GM12878 (cell line): ENCODE results near the gene C1QTNF8. TPM values are rescaled to one million over a fixed set of nuclear protein-coding genes. Genes with fewer than 3 reads are reported as not detected.

ENCODE experiments used
- ATAC-seq: fragments of 200-7000 bp; cut with Tn5 transposase; 3 replicates; pipeline ENCODE4 v1.9.1; 2020; ENCODE audit warnings: mild to moderate bottlenecking, moderate library complexity
- BruUV-seq: library from RNA; stranded (reverse); fragments of 400-500 nt; replicated peaks from 2 replicates; lab custom pipeline; 2021; lab: Mats Ljungman, UMichigan
- CTCF ChIA-PET: fragments of 300-600 bp; sonication (Branson Sonifier 250); formaldehyde crosslinking; extraction: SDS; loops from one replicate; lab custom pipeline; 2021; ENCODE audit warnings: inconsistent platforms; lab: Yijun Ruan, JAX
- POLR2A ChIA-PET: fragments of 350-600 bp; formaldehyde crosslinking; extraction: SDS; loops from one replicate; lab custom pipeline; 2021; ENCODE audit warnings: inconsistent platforms; lab: Charles Lee
- RAD21 ChIA-PET: fragments of 300-600 bp; sonication (Branson Sonifier 250); formaldehyde crosslinking; loops from one replicate; lab custom pipeline; 2023; ENCODE audit warnings: antibody characterized with exemption; ENCODE audit not compliant: unreplicated experiment; lab: Charles Lee
- SMC1A ChIA-PET: fragments of 300-600 bp; sonication (Branson Sonifier 250); formaldehyde crosslinking; loops from one replicate; lab custom pipeline; 2023; ENCODE audit not compliant: unreplicated experiment, uncharacterized antibody; lab: Charles Lee
- DNase-seq: peaks from one replicate; pipeline ENCODE4 v3.0.0-alpha.2; 2011; ENCODE audit warnings: low read depth, low spot score
- FAIRE-seq: peaks from 3 replicates; lab custom pipeline; 2011; peaks lifted over from hg19 to GRCh38; lab: Jason Lieb, UNC
- H2AFZ ChIP-seq: 2 replicates; pipeline ENCODE4 v1.6.0; 2011; ENCODE audit warnings: low read depth, low read length, control low read depth; ENCODE audit not compliant: control insufficient read depth
- H3K27ac ChIP-seq: 2 replicates; pipeline ENCODE4 v1.5.1; 2011; ENCODE audit warnings: control low read depth; ENCODE audit not compliant: control insufficient read depth, insufficient read depth
- H3K27me3 ChIP-seq, 2 experiments: replicated peaks in 1 of 2; 2 replicates each; pipeline versions ENCODE4 v1.6.0 to v1.6.1; 2011; ENCODE audit warnings: low read length in 1 of 2; ENCODE audit not compliant: control insufficient read depth in 2 of 2, insufficient read depth in 2 of 2
- H3K36me3 ChIP-seq, 2 experiments: 2 replicates each; pipeline ENCODE4 v1.5.1; 2011; ENCODE audit warnings: low read length in 1 of 2; ENCODE audit not compliant: control insufficient read depth in 2 of 2, insufficient read depth in 2 of 2
- H3K4me1 ChIP-seq: 2 replicates; pipeline ENCODE4 v1.6.1; 2011; ENCODE audit warnings: mild to moderate bottlenecking, low read length, moderate library complexity, mixed read lengths; ENCODE audit not compliant: control insufficient read depth, insufficient read depth
- H3K4me2 ChIP-seq: 2 replicates; pipeline ENCODE4 v1.6.0; 2011; ENCODE audit warnings: control low read depth; ENCODE audit not compliant: control insufficient read depth, insufficient read depth
- H3K4me3 ChIP-seq: fragments of 200-600 bp; sonication (generic); 2 replicates; pipeline ENCODE4 v1.5.1; 2016
- H3K79me2 ChIP-seq: 2 replicates; pipeline ENCODE4 v1.6.0; 2011; ENCODE audit warnings: low read length; ENCODE audit not compliant: control insufficient read depth, insufficient read depth
- H3K9ac ChIP-seq: 2 replicates; pipeline ENCODE4 v1.8.0; 2011; ENCODE audit warnings: low read length, control low read depth, mixed read lengths; ENCODE audit not compliant: control insufficient read depth, insufficient read depth
- H3K9me3 ChIP-seq: replicated peaks from 3 replicates; pipeline ENCODE4 v1.5.1; 2011; ENCODE audit warnings: mild to moderate bottlenecking, low read length; ENCODE audit not compliant: control insufficient read depth, insufficient read depth
- H4K20me1 ChIP-seq: 2 replicates; pipeline ENCODE4 v1.6.0; 2011; ENCODE audit not compliant: control insufficient read depth, insufficient read depth
- BCL11A ChIP-seq: IDR thresholded peaks from 2 replicates; pipeline ENCODE4 v1.6.1; 2011; ENCODE audit warnings: low read depth, low read length
- CREB1 ChIP-seq: IDR thresholded peaks from 2 replicates; pipeline ENCODE4 v1.6.1; 2012; ENCODE audit warnings: low read depth, mild to moderate bottlenecking, inconsistent platforms
- KAT2A ChIP-seq: conservative IDR thresholded peaks from 2 replicates; pipeline ENCODE4 v1.6.1; 2011; ENCODE audit warnings: low read depth, low read length; ENCODE audit not compliant: control insufficient read depth
- MEF2A ChIP-seq: IDR thresholded peaks from 2 replicates; pipeline ENCODE4 v1.6.1; 2011; ENCODE audit warnings: low read depth, mild to moderate bottlenecking, low read length, moderate library complexity; ENCODE audit not compliant: insufficient read depth
- WGBS: methylation state at CpG from one replicate; pipeline ENCODE4 v1.1.6; 2016; ENCODE audit warnings: low lambda C conversion rate; ENCODE audit not compliant: insufficient replicate concordance, insufficient coverage; ENCODE audit errors: missing lambda C conversion rate; 5-methylcytosine and 5-hydroxymethylcytosine counted together
- in situ Hi-C: fragments of 300-500 bp; cut with MboI; formaldehyde crosslinking; loops from 9 replicates; pipeline ENCODE4 v1.14.3; 2018; ENCODE audit warnings: mixed read lengths
- intact Hi-C: fragments of 100-400 bp; cut with micrococcal nuclease; formaldehyde crosslinking; loops from one replicate; pipeline ENCODE4 v1.14.2; 2022; ENCODE audit not compliant: unreplicated experiment
- polyA plus RNA-seq, 11 experiments: library from polyadenylated mRNA; depleted of rRNA in 4 of 11; unstranded in 6 of 11; stranded (reverse) in 5 of 11; fragments of >200 nt; fragmentation: Nextera tagmentation in 4 of 11; fragmentation: Illumina TruSeq in 1 of 11; extraction: Ambion mirVana in 4 of 11; extraction: Trizol in 1 of 11; gene quantifications; 1 replicate in 1 of 11; 2 replicates in 10 of 11; pipeline versions ENCODE4 v1.2.1 to v1.2.3, GENCODE V29; 2011 to 2016; ENCODE audit warnings: inconsistent platforms in 2 of 11, missing spikeins in 2 of 11, low read depth in 1 of 11
- total RNA-seq, 4 experiments: library from RNA; depleted of rRNA in 3 of 4; stranded (reverse); fragments of >200 nt in 3 of 4; fragmentation: Illumina TruSeq in 1 of 4; extraction: Trizol in 1 of 4; gene quantifications; 2 replicates each; pipeline versions ENCODE4 v1.2.1 to v1.2.3, GENCODE V29; 2013 to 2021
- TF ChIP-seq, protein P1 (sequence below): fragments of 450-650 bp; IDR thresholded peaks from 2 replicates; pipeline ENCODE4 v1.6.1; 2017; ENCODE audit warnings: low read depth, mild to moderate bottlenecking, moderate library complexity
- TF ChIP-seq, protein P2 (sequence below): IDR thresholded peaks from 2 replicates; pipeline ENCODE4 v1.6.1; 2012; ENCODE audit warnings: improper control_type of control experiment, low read depth, low read length; ENCODE audit not compliant: insufficient replicate concordance
- TF ChIP-seq, protein P3 (sequence below): IDR thresholded peaks from 2 replicates; pipeline ENCODE4 v1.6.1; 2011; ENCODE audit warnings: mild to moderate bottlenecking, low read depth, low read length, moderate library complexity; ENCODE audit not compliant: insufficient replicate concordance
- TF ChIP-seq, protein P4 (sequence below): IDR thresholded peaks from 2 replicates; pipeline ENCODE4 v1.6.1; 2011; ENCODE audit warnings: low read depth, mild to moderate bottlenecking, low read length, moderate library complexity, borderline replicate concordance; ENCODE audit errors: extremely low read depth
- TF ChIP-seq, protein P5 (sequence below): fragments of 150-350 bp; IDR thresholded peaks from 2 replicates; pipeline ENCODE4 v1.6.1; 2014; ENCODE audit warnings: mild to moderate bottlenecking, low read depth, low read length

The C1QTNF8 gene
- total and polyA plus RNA-seq, 10 of the 15 experiments (the other 5 are each of a cell fraction or from before 2014, with no cell fraction given), result not detected

DNA sequence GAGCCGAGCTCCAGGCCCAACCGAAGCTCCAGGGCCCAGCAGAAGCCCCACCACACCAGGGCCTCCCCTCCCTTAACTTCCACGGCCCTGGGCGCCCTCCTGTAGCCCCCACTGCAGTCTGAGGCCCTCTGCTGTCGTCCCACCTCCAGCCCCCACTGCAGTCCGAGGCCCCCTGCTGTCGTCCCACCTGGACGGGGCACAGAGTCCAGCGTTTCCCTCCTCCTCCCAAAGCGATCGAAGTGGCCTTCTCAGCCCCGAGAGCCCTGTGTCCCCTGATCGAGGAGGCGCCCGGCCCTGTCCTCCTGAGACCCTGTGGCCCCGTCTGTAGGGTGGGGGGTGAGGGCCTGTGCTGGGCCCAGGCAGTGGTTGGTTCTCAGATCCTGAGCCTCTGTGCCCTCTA, 31.1 kb upstream of the C1QTNF8 start (continued):
- TF ChIP-seq, protein P1, sequence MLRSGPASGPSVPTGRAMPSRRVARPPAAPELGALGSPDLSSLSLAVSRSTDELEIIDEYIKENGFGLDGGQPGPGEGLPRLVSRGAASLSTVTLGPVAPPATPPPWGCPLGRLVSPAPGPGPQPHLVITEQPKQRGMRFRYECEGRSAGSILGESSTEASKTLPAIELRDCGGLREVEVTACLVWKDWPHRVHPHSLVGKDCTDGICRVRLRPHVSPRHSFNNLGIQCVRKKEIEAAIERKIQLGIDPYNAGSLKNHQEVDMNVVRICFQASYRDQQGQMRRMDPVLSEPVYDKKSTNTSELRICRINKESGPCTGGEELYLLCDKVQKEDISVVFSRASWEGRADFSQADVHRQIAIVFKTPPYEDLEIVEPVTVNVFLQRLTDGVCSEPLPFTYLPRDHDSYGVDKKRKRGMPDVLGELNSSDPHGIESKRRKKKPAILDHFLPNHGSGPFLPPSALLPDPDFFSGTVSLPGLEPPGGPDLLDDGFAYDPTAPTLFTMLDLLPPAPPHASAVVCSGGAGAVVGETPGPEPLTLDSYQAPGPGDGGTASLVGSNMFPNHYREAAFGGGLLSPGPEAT, result no peak

GRCh38 chr16:1126586-1126985, 30.5 kb upstream of the C1QTNF8 start:
- Histone ChIP-seq H3K27ac (no peak overlapping the region), H2AFZ (no peak overlapping the region), H3K9me3 (no peaks in the 10 kb centered on the region), H3K4me1 (no peaks in the 10 kb centered on the region), H3K79me2 (no peaks in the 10 kb centered on the region), H3K4me2 (no peak overlapping the region), H3K27me3 (no peaks in the 10 kb centered on the region), H3K36me3 (no peaks in the 10 kb centered on the region), H3K4me3 (no peak overlapping the region), H3K9ac (no peak overlapping the region), H4K20me1 (no peaks in the 10 kb centered on the region)
- FAIRE-seq, result no peak
- intact Hi-C loops (no loop called here), in situ Hi-C loops (loop anchor here (10.0 kb wide), 1 partner anchor 62 kb away; no protein-coding TSS in a partner anchor)
- SMC1A ChIA-PET, result no interaction called here
- ATAC-seq, result no peak
- 30% methylated on average over 4 of the region's 10 CpGs for WGBS
- CTCF ChIA-PET, result no interaction called here
- RAD21 ChIA-PET, result no interaction called here
- no TSS peak for BruUV-seq
- POLR2A ChIA-PET, result no interaction called here
- no peak for DNase-seq
- TF ChIP-seq, protein P2, sequence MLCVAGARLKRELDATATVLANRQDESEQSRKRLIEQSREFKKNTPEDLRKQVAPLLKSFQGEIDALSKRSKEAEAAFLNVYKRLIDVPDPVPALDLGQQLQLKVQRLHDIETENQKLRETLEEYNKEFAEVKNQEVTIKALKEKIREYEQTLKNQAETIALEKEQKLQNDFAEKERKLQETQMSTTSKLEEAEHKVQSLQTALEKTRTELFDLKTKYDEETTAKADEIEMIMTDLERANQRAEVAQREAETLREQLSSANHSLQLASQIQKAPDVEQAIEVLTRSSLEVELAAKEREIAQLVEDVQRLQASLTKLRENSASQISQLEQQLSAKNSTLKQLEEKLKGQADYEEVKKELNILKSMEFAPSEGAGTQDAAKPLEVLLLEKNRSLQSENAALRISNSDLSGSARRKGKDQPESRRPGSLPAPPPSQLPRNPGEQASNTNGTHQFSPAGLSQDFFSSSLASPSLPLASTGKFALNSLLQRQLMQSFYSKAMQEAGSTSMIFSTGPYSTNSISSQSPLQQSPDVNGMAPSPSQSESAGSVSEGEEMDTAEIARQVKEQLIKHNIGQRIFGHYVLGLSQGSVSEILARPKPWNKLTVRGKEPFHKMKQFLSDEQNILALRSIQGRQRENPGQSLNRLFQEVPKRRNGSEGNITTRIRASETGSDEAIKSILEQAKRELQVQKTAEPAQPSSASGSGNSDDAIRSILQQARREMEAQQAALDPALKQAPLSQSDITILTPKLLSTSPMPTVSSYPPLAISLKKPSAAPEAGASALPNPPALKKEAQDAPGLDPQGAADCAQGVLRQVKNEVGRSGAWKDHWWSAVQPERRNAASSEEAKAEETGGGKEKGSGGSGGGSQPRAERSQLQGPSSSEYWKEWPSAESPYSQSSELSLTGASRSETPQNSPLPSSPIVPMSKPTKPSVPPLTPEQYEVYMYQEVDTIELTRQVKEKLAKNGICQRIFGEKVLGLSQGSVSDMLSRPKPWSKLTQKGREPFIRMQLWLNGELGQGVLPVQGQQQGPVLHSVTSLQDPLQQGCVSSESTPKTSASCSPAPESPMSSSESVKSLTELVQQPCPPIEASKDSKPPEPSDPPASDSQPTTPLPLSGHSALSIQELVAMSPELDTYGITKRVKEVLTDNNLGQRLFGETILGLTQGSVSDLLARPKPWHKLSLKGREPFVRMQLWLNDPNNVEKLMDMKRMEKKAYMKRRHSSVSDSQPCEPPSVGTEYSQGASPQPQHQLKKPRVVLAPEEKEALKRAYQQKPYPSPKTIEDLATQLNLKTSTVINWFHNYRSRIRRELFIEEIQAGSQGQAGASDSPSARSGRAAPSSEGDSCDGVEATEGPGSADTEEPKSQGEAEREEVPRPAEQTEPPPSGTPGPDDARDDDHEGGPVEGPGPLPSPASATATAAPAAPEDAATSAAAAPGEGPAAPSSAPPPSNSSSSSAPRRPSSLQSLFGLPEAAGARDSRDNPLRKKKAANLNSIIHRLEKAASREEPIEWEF, result no peak
- TF ChIP-seq, protein P3, sequence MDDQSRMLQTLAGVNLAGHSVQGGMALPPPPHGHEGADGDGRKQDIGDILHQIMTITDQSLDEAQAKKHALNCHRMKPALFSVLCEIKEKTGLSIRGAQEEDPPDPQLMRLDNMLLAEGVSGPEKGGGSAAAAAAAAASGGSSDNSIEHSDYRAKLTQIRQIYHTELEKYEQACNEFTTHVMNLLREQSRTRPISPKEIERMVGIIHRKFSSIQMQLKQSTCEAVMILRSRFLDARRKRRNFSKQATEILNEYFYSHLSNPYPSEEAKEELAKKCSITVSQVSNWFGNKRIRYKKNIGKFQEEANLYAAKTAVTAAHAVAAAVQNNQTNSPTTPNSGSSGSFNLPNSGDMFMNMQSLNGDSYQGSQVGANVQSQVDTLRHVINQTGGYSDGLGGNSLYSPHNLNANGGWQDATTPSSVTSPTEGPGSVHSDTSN, result no peak
- no peak for TF ChIP-seq KAT2A
- TF ChIP-seq BCL11A, result no peak
- TF ChIP-seq CREB1, result no peak
- TF ChIP-seq, protein P4, sequence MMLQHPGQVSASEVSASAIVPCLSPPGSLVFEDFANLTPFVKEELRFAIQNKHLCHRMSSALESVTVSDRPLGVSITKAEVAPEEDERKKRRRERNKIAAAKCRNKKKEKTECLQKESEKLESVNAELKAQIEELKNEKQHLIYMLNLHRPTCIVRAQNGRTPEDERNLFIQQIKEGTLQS, result no peak
- TF ChIP-seq MEF2A, result no peak
- TF ChIP-seq, protein P5, sequence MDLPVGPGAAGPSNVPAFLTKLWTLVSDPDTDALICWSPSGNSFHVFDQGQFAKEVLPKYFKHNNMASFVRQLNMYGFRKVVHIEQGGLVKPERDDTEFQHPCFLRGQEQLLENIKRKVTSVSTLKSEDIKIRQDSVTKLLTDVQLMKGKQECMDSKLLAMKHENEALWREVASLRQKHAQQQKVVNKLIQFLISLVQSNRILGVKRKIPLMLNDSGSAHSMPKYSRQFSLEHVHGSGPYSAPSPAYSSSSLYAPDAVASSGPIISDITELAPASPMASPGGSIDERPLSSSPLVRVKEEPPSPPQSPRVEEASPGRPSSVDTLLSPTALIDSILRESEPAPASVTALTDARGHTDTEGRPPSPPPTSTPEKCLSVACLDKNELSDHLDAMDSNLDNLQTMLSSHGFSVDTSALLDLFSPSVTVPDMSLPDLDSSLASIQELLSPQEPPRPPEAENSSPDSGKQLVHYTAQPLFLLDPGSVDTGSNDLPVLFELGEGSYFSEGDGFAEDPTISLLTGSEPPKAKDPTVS, result no peak
